ENCODE data around the gene FBXW7.

DNA sequence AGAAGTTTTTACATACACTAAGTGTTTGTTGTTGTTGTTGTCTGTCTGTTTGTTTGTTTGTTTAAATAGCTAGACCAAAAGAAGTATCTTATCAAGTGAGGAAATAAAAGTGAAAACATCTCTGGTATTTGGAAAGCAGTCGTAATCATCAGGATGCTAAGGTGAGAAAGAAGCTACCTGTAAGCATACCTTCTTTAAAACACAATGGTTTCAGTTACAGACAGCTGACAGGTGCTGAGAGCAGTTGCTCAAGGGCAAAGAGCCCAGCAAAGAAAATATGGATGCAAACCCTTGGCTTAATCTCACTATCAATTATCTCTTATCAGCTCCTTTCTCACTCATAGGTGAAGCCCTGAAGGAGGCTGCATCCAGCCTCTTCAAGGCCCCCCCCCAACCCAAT, 42.8 kb upstream of the FBXW7 start:
- TF ChIP-seq, protein P1, sequence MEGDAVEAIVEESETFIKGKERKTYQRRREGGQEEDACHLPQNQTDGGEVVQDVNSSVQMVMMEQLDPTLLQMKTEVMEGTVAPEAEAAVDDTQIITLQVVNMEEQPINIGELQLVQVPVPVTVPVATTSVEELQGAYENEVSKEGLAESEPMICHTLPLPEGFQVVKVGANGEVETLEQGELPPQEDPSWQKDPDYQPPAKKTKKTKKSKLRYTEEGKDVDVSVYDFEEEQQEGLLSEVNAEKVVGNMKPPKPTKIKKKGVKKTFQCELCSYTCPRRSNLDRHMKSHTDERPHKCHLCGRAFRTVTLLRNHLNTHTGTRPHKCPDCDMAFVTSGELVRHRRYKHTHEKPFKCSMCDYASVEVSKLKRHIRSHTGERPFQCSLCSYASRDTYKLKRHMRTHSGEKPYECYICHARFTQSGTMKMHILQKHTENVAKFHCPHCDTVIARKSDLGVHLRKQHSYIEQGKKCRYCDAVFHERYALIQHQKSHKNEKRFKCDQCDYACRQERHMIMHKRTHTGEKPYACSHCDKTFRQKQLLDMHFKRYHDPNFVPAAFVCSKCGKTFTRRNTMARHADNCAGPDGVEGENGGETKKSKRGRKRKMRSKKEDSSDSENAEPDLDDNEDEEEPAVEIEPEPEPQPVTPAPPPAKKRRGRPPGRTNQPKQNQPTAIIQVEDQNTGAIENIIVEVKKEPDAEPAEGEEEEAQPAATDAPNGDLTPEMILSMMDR (conservative IDR thresholded peaks at IDR 0.05; ENCODE audit: low read length): no peak
- TF ChIP-seq EZH2phosphoT487 (IDR thresholded peaks at IDR 0.05; ENCODE audit: borderline replicate concordance): no peak

Data from Loucy (cell line).